ENCODE measurements around the gene HOXB3. TPM values are rescaled to one million over a fixed set of nuclear protein-coding genes. Genes with fewer than 3 reads are reported as not detected.

HOXB3 gene
- polyA plus RNA-seq, 1 donor from 2014 or later = not detected

GRCh38 chr17:48503747-48504146 lies 86.3 kb downstream of the HOXB3 start:
- H3K4me3 ChIP-seq (ENCODE audit: low read length) = no peak overlapping the region

GRCh38 chr17:48502901-48503300 lies 87.1 kb downstream of the HOXB3 start:
- H3K27ac ChIP-seq (ENCODE audit: low read length) = no peak overlapping the region
- H3K79me2 ChIP-seq (replicated peaks; ENCODE audit: insufficient read depth, low read length) = no peaks in the 10 kb centered on the region
- H2AFZ ChIP-seq (ENCODE audit: low read depth, low read length) = no peak overlapping the region
- no peaks in the 10 kb centered on the region for H3F3A ChIP-seq (ENCODE audit: insufficient read depth, low read length, poor library complexity, severe bottlenecking)
- TF ChIP-seq MXI1 (conservative IDR thresholded peaks at IDR 0.05; ENCODE audit: poor library complexity, severe bottlenecking) = no peak
- TF ChIP-seq EP300 (conservative IDR thresholded peaks at IDR 0.05; ENCODE audit: poor library complexity, severe bottlenecking) = no peak
- no peak for TF ChIP-seq RAD21 (conservative IDR thresholded peaks at IDR 0.05)
- no peak for TF ChIP-seq TAF1 (IDR thresholded peaks at IDR 0.05; ENCODE audit: low read depth)
- TF ChIP-seq POLR2AphosphoS5 (IDR thresholded peaks at IDR 0.05) = no peak
- TF ChIP-seq EZH2 (IDR thresholded peaks at IDR 0.05; ENCODE audit: borderline replicate concordance, insufficient read depth, low read length, poor library complexity, severe bottlenecking) = no peak
- no peak for TF ChIP-seq SMC3 (conservative IDR thresholded peaks at IDR 0.05; ENCODE audit: poor library complexity)
- no peak for TF ChIP-seq CTCF (IDR thresholded peaks at IDR 0.05; ENCODE audit: poor library complexity, severe bottlenecking)
- TF ChIP-seq, protein P1, sequence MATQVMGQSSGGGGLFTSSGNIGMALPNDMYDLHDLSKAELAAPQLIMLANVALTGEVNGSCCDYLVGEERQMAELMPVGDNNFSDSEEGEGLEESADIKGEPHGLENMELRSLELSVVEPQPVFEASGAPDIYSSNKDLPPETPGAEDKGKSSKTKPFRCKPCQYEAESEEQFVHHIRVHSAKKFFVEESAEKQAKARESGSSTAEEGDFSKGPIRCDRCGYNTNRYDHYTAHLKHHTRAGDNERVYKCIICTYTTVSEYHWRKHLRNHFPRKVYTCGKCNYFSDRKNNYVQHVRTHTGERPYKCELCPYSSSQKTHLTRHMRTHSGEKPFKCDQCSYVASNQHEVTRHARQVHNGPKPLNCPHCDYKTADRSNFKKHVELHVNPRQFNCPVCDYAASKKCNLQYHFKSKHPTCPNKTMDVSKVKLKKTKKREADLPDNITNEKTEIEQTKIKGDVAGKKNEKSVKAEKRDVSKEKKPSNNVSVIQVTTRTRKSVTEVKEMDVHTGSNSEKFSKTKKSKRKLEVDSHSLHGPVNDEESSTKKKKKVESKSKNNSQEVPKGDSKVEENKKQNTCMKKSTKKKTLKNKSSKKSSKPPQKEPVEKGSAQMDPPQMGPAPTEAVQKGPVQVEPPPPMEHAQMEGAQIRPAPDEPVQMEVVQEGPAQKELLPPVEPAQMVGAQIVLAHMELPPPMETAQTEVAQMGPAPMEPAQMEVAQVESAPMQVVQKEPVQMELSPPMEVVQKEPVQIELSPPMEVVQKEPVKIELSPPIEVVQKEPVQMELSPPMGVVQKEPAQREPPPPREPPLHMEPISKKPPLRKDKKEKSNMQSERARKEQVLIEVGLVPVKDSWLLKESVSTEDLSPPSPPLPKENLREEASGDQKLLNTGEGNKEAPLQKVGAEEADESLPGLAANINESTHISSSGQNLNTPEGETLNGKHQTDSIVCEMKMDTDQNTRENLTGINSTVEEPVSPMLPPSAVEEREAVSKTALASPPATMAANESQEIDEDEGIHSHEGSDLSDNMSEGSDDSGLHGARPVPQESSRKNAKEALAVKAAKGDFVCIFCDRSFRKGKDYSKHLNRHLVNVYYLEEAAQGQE (IDR thresholded peaks at IDR 0.05; ENCODE audit: borderline replicate concordance) = no peak
- H3K9ac ChIP-seq (ENCODE audit: low read length) = no peak overlapping the region
- H3K4me3 ChIP-seq (ENCODE audit: low read length) = no peak overlapping the region
- H4K20me1 ChIP-seq (ENCODE audit: insufficient read depth) = no peaks in the 10 kb centered on the region
- no peaks in the 10 kb centered on the region for H3K36me3 ChIP-seq (ENCODE audit: insufficient read depth, low read length)
- H3K4me2 ChIP-seq (ENCODE audit: low read length) = no peak overlapping the region
- peaks cover 49% of the 10 kb centered on the region for H3K27me3 ChIP-seq (ENCODE audit: insufficient read depth, low read depth, low read length)
- H3K9me2 ChIP-seq (ENCODE audit: insufficient read depth, low read length) = no peaks in the 10 kb centered on the region
- H3K9me3 ChIP-seq (ENCODE audit: low read length) = no peaks in the 10 kb centered on the region

More at GRCh38 chr17:48503747-48504146, 86.3 kb downstream of the HOXB3 start:
- Histone ChIP-seq H4K20me1 (ENCODE audit: insufficient read depth) (no peaks in the 10 kb centered on the region), H3F3A (ENCODE audit: insufficient read depth, low read length, poor library complexity, severe bottlenecking) (no peaks in the 10 kb centered on the region), H3K27ac (ENCODE audit: low read length) (no peak overlapping the region), H3K9ac (ENCODE audit: low read length) (no peak overlapping the region), H3K4me2 (ENCODE audit: low read length) (no peak overlapping the region), H3K79me2 (replicated peaks; ENCODE audit: insufficient read depth, low read length) (no peaks in the 10 kb centered on the region), H3K9me2 (ENCODE audit: insufficient read depth, low read length) (no peaks in the 10 kb centered on the region), H3K27me3 (ENCODE audit: insufficient read depth, low read depth, low read length) (peaks cover 46% of the 10 kb centered on the region), H3K9me3 (ENCODE audit: low read length) (no peaks in the 10 kb centered on the region), H3K36me3 (ENCODE audit: insufficient read depth, low read length) (no peaks in the 10 kb centered on the region), H2AFZ (ENCODE audit: low read depth, low read length) (no peak overlapping the region)
- TF ChIP-seq EZH2 (IDR thresholded peaks at IDR 0.05; ENCODE audit: borderline replicate concordance, insufficient read depth, low read length, poor library complexity, severe bottlenecking) = no peak

- no peaks in the 10 kb centered on the region for H3K9me2 ChIP-seq (ENCODE audit: insufficient read depth, low read length)
- TF ChIP-seq RAD21 (conservative IDR thresholded peaks at IDR 0.05) (no peak), SMC3 (conservative IDR thresholded peaks at IDR 0.05; ENCODE audit: poor library complexity) (no peak), POLR2AphosphoS5 (IDR thresholded peaks at IDR 0.05) (no peak), EZH2 (IDR thresholded peaks at IDR 0.05; ENCODE audit: borderline replicate concordance, insufficient read depth, low read length, poor library complexity, severe bottlenecking) (no peak)
- no peak overlapping the region for H3K4me2 ChIP-seq (ENCODE audit: low read length)
- H3F3A ChIP-seq (ENCODE audit: insufficient read depth, low read length, poor library complexity, severe bottlenecking) = no peaks in the 10 kb centered on the region
- H3K27ac ChIP-seq (ENCODE audit: low read length) = no peak overlapping the region
- H3K27me3 ChIP-seq (ENCODE audit: insufficient read depth, low read depth, low read length) = peaks cover 55% of the 10 kb centered on the region
- no peaks in the 10 kb centered on the region for H3K36me3 ChIP-seq (ENCODE audit: insufficient read depth, low read length)
- H2AFZ ChIP-seq (ENCODE audit: low read depth, low read length) = no peak overlapping the region
- H3K79me2 ChIP-seq (replicated peaks; ENCODE audit: insufficient read depth, low read length) = no peaks in the 10 kb centered on the region
- no peaks in the 10 kb centered on the region for H3K9me3 ChIP-seq (ENCODE audit: low read length)
- no peak overlapping the region for H3K9ac ChIP-seq (ENCODE audit: low read length)
- H3K4me3 ChIP-seq (ENCODE audit: low read length) = no peak overlapping the region
- no peaks in the 10 kb centered on the region for H4K20me1 ChIP-seq (ENCODE audit: insufficient read depth)
Observed at GRCh38 chr17:48502312-48502711, 87.7 kb downstream of the HOXB3 start.

Measured in neural cell (in vitro differentiated cells).